ENCODE results near the gene NR2F2. TPM values are rescaled to one million over a fixed set of nuclear protein-coding genes. Genes with fewer than 3 reads are reported as not detected.

Gene NR2F2
- total RNA-seq, 1 donor from 2014 or later: 12.8 TPM

- Histone ChIP-seq H3K4me3 (no peak overlapping the region), H3K36me3 (no peaks in the 10 kb centered on the region), H3K4me1 (no peaks in the 10 kb centered on the region), H3K9me3 (replicated peaks) (peaks cover 14% of the 10 kb centered on the region), H3K27me3 (ENCODE audit: low read depth) (no peaks in the 10 kb centered on the region), H3K27ac (replicated peaks) (no peak overlapping the region)
- no peak for TF ChIP-seq CTCF (IDR thresholded peaks at IDR 0.05; ENCODE audit: borderline replicate concordance)
- intact Hi-C loops (cut with micrococcal nuclease): no loop called here
- DNase-seq: no peak
Observed at GRCh38 chr15:96293441-96293840, 37.1 kb upstream of the NR2F2 start.

GRCh38 chr15:96294766-96295165, 35.7 kb upstream of the NR2F2 start:
- intact Hi-C loops (cut with micrococcal nuclease): no loop called here
- Histone ChIP-seq H3K4me1 (no peaks in the 10 kb centered on the region), H3K9me3 (replicated peaks) (peaks cover 22% of the 10 kb centered on the region)

GRCh38 chr15:96296264-96296663, 34.2 kb upstream of the NR2F2 start:
- Histone ChIP-seq H3K4me1 (no peaks in the 10 kb centered on the region), H3K36me3 (no peaks in the 10 kb centered on the region), H3K9me3 (replicated peaks) (peaks cover 22% of the 10 kb centered on the region), H3K27me3 (ENCODE audit: low read depth) (no peaks in the 10 kb centered on the region), H3K27ac (replicated peaks) (no peak overlapping the region), H3K4me3 (no peak overlapping the region)
- TF ChIP-seq CTCF (IDR thresholded peaks at IDR 0.05; ENCODE audit: borderline replicate concordance): no peak
- intact Hi-C loops (cut with micrococcal nuclease): no loop called here
- DNase-seq: no peak

More at GRCh38 chr15:96294766-96295165, 35.7 kb upstream of the NR2F2 start:
- no peak for DNase-seq
- TF ChIP-seq CTCF (IDR thresholded peaks at IDR 0.05; ENCODE audit: borderline replicate concordance): no peak
- Histone ChIP-seq H3K4me3 (no peak overlapping the region), H3K27ac (replicated peaks) (no peak overlapping the region), H3K27me3 (ENCODE audit: low read depth) (no peaks in the 10 kb centered on the region), H3K36me3 (no peaks in the 10 kb centered on the region)

GRCh38 chr15:96297783-96298182, 32.7 kb upstream of the NR2F2 start:
- peaks cover 22% of the 10 kb centered on the region for H3K9me3 ChIP-seq (replicated peaks)
- intact Hi-C loops (cut with micrococcal nuclease): no loop called here
- H3K27ac ChIP-seq (replicated peaks): no peak overlapping the region
- H3K36me3 ChIP-seq: no peaks in the 10 kb centered on the region
- no peak for DNase-seq
- no peak overlapping the region for H3K4me3 ChIP-seq
- no peak for TF ChIP-seq CTCF (IDR thresholded peaks at IDR 0.05; ENCODE audit: borderline replicate concordance)
- no peaks in the 10 kb centered on the region for H3K27me3 ChIP-seq (ENCODE audit: low read depth)
- no peaks in the 10 kb centered on the region for H3K4me1 ChIP-seq

GRCh38 chr15:96298217-96298616, 32.3 kb upstream of the NR2F2 start:
- no peaks in the 10 kb centered on the region for H3K27me3 ChIP-seq (ENCODE audit: low read depth)
- no peak overlapping the region for H3K27ac ChIP-seq (replicated peaks)
- H3K4me1 ChIP-seq: no peaks in the 10 kb centered on the region
- H3K4me3 ChIP-seq: no peak overlapping the region
- DNase-seq: no peak
- peaks cover 22% of the 10 kb centered on the region for H3K9me3 ChIP-seq (replicated peaks)
- TF ChIP-seq CTCF (IDR thresholded peaks at IDR 0.05; ENCODE audit: borderline replicate concordance): no peak
- no peaks in the 10 kb centered on the region for H3K36me3 ChIP-seq
- intact Hi-C loops (cut with micrococcal nuclease): no loop called here

- peaks cover 22% of the 10 kb centered on the region for H3K9me3 ChIP-seq (replicated peaks)
- no peak for DNase-seq
- TF ChIP-seq CTCF (IDR thresholded peaks at IDR 0.05; ENCODE audit: borderline replicate concordance): no peak
- intact Hi-C loops (cut with micrococcal nuclease): no loop called here
- no peak overlapping the region for H3K4me3 ChIP-seq
- H3K27me3 ChIP-seq (ENCODE audit: low read depth): no peaks in the 10 kb centered on the region
- H3K36me3 ChIP-seq: no peaks in the 10 kb centered on the region
- no peaks in the 10 kb centered on the region for H3K4me1 ChIP-seq
- peak overlapping the region; percentile 4 for H3K27ac ChIP-seq (replicated peaks)
Observed at GRCh38 chr15:96300836-96301235, 29.7 kb upstream of the NR2F2 start.

Measured in left ventricle myocardium inferior (tissue), 1 donor.